HG03571 (cell line): ENCODE measurements around the gene BACE1.
"Not testable (repeated sequence)": the region's sequence is repeated elsewhere in the genome, so short reads cannot be mapped to it uniquely, and the experiment has no call there.

Experiments
- ATAC-seq: cut with Tn5 transposase; IDR thresholded peaks from one replicate; pipeline ENCODE4 v1.9.1; 2021; ENCODE audit not compliant: unreplicated experiment

BACE1 gene

DNA sequence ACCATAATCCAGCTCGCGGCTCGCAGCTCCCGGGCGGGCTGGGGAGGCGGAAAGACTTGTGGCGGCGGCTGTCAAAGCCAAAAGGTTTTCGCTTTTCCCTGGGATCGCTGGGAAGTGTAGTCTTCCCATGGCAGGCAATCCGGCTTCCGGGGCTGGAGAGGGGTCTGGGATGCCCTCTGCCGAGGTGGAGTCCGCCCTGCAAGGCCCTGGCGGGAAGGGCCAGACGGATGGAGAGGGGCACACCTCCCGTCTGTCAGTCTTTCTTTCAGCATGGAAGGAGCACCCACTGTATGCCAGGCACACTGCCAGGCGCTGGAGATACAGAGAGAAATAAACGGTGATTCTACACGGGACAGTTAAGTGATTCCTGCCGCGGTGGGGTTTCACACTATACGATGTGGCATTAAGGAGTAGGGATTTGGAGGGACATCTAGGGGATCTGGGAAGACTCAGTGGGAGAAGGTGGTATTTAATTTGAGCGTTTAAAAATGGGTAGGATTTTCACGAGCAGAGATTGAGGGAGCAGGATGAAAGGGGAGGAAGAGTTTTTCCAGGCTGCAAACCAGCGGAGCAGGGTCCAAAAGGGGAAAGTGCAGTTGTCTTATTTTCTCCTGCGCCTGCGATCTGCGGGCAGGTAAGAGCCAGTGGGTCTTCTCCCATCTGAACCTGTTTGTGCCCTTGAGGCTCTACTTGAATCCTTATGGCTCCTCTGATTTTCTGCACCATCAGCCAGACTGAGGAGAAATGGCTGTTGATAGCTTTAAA, at the start of gene BACE1:
TSS of gene BACE1 (minus strand) at position 60 of the 765 bp plus-strand sequence. CDS start 461 bp downstream, outside the sequence.
- ATAC-seq: no peak

DNA sequence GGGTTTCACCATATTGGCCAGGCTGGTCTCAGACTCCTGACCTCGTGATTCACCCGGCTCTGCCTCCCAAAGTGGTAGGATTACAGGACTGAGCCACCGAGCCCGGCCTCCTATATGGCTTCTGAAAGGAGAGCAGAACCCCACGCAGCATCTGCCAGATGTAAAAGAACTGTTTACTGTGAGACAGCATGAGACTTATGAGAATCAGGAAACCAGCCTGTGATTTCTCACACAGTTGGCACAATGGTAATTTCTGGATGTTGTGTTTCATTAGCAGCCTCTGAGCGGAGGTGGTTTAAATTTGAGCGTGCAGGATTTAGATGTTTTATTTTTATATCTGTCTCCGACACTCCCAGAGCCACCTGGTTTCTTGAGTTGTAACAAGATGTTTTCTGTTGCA, 45.4 kb upstream of the BACE1 start:
- no peak for ATAC-seq

DNA sequence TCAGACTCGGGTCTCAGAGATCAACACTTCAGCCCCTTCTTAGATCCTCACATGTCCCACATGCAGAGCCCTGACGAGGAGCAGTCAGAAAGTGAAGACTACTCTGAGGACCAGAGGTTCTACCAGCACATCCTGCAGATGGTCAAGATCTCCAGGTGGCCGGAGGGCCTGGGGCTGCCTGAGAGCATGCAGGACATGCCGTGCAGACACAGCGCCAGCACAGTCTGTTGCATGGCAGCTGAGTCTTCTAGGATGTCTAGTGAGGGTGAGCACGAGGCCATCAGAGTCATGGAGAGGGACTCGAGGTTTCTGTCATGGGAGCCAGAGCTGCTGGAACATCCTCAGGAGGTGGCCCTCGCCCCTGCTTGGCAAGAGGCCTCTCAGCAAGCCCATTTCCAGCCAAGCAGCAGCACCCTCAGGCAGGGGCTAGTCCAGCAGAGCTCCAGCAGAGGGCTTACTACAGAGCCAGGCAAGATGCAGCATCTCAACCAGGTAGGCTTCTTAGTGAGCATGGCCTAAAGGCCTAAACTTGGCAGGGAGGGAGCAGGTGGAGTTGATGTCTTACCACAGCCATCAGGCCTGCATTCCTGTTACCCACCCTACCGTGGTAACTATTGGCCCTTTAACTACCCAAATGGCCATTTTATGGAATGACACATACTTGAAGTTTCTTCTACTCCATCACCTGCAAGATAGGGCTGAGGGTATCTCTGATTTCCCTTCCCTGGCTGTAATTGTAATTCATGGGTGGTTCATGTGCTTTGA, 40.3 kb upstream of the BACE1 start:
- ATAC-seq: no peak

DNA sequence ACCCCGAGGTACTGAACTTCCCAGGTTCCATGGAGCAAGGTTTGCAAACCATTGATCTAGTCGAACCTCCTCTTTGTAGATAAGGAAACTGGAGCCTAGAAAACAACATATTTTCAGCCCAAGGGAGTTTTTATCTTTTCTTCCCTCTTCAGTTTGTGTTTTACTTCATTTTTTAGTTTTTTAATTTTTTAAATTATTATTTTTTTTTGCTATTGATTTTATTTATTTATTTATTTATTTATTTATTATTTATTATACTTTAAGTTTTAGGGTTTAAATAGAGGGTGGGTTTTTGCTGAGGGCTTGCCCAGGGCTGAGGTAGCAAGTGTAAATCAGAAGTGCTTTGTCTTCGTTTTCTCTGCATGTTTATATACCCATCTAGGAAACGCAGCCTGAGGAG, 38.5 kb upstream of the BACE1 start:
- ATAC-seq: no peak

DNA sequence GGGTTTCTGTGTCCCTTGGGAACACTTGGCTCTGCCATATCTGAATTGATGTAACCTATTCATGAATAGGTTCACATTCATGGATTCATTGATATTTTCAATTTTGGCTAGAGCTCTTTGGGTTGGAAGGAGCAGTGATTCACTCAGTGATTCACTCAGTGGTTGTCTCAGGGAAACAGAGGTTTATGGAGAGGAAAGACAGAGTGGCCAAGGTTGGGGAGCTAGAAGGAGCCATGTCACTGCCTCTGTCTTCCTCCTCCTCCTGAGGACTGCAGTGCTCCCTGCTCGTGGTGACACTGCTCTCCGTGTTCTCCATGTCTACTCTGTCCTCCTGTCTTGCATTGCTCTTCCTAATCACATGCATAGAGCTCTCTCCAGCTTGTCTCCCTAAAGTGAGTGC, 29.0 kb upstream of the BACE1 start:
- no peak for ATAC-seq

DNA sequence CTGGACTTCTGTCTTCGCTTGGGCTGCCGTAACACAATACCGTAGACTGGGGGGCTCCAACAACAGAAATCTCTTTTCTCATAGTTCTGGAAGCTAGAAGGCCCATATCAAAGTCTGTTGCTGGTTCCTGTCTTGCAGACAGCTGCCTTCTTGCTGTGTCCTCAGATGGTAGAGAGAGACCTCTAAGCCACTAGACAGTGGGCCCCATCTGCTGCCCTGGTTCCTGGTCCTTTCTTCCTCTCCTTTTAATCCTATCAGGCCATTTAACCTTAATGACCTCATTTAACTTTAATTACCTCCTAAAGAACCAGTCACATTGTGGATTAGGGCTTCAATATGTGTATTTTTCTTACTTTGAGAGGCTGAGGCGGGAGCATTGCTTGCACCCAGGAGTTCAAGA, 21.0 kb upstream of the BACE1 start:
- ATAC-seq: no peak

DNA sequence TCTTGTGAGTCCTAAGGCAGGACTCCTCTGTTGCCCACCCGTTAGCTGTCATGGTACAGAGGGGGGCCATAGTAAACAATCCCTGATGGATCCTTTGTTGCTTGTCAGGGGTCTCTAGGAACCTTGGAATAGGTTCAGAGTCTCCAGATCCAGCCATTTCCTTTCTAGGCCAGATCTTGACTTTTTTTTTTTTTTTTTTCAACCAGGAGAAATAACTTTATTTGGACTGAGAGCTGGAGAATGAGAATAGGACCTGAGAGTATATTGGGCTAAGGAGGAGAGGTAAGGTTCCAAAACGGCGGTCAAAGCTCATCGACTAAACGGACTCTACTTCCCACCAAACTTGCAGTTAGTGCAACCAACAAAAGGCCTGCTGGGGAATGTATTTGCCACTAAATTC, 19.3 kb upstream of the BACE1 start:
- ATAC-seq: no peak

DNA sequence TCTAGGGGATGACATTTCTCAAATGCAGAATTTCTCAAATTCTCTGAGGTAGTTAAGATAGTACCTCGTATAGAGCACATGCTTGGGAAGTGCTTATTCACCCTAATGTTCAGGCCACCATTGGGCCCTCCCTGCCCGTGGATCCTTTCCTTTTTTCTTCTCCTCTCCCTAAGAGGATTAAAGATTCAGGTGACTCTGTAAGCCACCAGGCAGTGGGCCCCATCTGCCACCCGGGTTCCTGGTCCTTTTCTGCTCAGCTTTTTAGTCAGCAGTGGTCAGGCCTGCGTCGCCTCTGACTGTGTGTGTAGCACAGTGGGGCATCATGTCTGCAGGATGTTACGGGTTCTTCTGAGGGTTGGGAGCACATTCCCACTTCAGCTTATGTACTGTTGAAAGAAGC, 18.8 kb upstream of the BACE1 start:
- no peak for ATAC-seq

DNA sequence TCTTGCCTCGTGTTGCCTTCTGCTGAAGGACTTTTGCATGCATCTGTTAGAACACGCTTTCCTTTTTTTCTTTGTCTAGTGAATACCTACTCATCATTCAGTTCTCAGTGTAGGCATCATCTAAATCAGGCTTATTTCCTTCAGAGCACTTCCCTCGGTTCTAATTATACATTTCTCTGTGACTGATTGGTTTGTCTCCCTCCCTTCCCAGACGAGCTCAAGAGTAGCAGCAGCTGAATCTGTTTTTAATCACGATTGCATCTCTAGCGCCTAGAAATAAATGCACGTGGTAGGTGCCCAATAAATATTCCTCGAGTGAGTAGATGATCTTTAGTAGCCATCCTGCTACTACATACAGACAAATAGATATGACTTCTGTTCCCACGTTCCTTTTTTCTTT, 17.9 kb upstream of the BACE1 start:
- ATAC-seq: no peak

DNA sequence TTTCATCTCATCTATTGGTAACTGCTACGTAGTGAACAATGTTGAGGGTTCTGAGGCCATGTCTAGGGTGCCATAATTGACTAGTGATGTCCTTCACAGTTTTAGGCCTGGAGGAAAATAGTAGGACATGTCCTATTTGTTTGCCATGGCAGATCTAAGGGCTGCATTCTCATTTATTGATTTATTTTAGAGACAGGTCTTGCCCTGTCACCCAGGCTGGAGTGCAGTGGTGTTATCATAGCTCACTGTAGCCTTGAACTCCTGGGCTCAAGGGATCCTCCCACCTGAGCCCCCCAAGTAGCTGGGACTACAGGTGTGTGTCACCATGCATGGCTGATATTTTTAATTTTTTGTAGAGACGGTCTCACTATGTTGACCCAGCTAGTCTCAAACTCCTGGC, 16.8 kb upstream of the BACE1 start:
- ATAC-seq: no peak

DNA sequence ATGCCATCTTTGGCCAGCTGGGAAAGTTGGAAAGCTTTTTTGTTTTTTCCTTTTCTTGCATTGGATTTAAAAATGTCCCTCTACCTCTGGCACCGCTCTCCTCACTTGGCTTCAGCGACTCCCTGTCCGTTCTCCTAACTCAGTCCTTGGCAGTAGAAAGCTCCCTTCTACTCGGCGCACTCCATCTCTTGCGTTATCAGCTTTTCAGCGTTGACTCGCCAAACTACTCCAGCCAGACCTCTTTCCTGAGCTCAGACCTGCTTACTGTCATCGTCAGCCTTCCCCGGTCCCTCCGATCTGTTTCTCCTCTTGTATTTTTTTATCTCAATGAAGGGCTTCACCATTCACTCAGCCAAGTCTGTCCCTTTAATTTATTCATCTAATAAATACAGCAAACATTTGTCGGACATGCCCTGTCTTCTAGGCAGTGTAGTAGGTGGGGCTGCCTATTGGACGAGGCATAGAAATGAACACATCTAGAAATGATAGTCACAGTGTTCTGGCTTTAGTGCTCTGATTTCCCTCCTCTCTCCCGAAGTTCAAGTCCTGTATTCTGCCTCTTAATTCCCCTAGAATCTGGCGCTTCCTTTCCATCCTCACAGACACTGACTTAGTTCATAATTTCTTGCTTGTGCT, 12.4 kb upstream of the BACE1 start:
- ATAC-seq: no peak

DNA sequence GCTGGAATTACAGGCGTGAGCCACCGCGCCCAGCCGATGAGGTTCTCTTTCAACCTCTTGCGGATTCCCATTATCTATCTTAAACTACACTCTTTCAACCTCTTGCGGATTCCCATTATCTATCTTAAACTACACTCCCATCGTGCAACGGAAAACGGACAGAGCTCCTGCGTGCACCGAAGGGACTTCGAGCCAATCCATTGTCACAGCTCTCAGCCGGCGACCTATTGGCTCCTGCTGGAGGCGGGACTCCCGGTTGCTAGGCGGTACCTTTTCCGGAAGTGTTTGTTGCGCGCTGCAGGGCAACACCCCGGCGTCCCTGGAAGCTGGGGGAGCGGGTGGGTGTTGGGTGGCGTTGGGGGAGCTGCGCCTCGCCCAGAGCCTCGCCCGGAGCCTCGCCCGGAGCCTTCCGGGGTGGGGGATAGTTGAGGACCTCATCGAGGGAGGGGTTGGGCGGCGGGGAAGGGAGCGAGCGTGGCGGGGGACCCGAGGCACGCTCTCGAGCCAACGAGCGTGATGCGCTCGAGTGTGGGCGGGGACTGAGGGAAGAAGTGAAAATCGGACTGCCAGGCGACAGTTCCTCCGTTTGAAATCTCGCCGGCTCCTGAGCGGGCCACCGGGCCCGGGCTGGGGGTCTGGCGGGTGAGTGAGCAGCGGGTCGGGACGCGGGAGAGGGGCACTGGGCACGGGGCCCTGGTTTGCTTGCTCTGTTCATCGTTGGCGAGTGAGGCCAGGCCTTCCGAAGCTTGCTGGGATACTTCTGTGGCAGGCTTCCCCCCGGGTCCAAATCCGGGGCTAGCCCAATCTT, 11.7 kb upstream of the BACE1 start, which contains the start of gene CEP164:
TSS of gene CEP164 (plus strand) at position 288 of the 808 bp plus-strand sequence. CDS start 10,733 bp downstream, outside the sequence.
- ATAC-seq: peak; percentile 93

DNA sequence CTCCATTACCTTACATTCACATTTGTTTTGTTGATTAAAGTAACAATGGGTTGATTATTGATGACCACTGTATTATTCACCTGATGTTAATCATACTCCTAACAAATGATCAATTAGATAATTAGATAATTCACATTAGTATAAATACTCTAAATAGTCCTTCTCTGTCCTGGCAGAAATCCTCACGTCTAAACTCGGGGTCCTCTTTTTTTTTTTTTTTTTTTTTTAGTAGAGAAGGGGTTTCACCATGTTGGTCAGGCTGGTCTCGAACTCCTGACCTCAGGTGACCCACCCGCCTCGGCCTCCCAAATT, 11.2 kb upstream of the BACE1 start:
- ATAC-seq: not testable (repeated sequence)

DNA sequence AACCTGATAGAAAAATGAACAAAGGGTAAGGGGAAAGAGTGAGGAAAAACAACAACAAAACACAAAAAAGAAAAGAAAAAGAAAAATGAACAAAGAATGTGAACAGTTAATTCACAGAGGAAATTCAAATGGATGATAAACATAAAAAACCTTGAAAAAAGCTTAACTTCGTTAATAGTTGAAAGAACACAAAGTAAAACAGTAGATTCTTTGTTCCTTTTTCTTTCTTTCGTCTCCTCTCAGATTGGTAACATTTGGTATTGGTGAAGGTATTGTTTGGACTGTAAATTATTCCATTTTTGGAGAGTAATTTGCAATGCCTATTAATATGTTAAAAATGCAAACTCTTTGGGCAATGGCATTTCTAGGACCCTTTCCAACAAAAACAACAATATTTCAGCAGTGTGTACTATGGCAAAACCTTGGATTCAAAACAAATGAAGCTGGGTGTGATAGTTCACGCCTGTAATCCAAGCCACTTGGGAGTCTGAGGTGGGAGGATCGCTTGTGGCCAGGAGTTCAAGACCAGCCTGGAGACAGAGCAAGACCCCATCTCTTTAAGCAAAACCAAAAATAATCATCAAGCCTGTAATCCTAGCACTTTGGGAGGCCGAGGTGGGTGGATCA, 3.3 kb upstream of the BACE1 start:
- no peak for ATAC-seq

DNA sequence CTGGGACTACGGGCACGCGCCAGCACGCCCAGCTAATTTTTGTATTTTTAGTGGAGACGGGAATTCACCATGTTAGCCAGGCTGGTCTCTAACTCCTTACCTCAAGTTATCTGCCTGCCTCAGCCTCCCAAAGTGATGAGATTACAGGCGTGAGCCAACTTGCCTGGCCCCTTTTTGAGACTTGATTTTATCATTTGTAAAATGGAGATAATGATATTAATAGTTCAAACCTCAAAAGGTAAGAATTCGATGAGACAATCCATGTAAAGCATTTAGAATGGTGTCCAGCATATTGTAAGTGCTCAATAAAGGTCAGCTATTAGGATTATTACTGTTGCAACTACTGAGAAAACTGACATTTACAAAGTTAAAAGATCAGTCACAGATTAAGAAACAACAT, 2.7 kb upstream of the BACE1 start:
- no peak for ATAC-seq

DNA sequence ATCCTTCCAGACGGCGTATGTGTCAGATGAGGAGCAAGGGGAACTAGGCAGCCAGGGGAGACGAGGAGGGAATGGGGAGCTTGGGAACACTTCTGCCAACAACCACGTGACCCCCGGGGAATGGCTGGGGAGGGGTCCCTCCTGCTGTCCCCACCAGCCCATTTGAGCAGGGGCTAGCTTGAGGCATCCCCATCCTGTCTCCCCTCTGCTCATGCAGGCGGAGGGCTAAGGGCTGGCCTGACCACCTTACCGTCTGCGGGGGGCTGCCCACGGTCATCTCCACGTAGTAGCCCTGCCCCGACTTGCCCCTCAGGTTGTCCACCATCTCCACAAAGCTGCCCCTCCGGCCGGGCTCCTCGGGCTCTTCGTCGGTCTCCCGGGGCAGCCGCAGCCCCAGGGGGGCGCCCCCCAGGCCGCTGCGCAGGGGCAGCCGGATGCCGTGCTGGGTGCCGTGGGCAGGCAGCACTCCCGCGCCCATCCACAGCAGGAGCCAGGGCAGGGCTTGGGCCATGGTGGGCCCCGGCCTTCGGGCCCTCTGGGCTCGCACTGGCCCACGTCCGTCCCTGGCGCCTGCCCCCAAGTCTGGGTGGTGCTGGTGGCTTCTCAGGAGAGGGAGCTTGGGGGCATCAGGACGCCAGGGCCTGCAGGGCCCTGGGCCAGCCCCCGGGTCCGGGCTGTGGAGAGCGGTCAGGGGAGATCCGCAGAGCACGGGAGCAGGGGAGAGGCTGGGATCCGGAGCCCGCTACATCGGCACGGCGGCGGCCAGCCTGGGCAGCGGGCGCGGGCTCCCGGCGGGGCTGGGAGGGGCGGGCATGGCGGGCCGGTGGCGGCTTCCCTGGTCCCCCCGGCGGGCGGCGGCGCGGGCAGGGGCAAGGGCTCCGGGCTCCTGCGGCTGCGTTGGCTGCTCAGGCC, 515 bp downstream of the BACE1 start:
- no peak for ATAC-seq

DNA sequence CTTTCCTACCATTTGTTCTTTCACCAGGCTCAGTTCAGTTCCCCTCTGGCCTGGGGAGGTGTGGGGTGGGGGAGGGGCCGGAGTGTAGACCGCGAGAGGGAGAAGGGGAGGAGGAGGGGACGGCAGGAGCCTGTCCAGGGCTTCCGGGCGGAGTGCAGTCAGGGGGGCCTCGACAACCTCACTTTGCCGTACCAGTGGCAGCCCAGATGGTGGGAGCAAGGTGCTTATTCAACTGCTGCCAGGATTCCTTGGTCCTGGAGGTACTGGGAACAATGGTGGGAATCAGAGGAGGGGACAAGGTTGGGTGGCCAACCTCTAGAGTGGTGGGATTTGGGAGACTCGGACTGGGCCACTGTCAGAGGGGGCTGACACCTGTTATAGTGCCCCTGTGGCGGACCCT, 1.2 kb downstream of the BACE1 start:
- no peak for ATAC-seq

DNA sequence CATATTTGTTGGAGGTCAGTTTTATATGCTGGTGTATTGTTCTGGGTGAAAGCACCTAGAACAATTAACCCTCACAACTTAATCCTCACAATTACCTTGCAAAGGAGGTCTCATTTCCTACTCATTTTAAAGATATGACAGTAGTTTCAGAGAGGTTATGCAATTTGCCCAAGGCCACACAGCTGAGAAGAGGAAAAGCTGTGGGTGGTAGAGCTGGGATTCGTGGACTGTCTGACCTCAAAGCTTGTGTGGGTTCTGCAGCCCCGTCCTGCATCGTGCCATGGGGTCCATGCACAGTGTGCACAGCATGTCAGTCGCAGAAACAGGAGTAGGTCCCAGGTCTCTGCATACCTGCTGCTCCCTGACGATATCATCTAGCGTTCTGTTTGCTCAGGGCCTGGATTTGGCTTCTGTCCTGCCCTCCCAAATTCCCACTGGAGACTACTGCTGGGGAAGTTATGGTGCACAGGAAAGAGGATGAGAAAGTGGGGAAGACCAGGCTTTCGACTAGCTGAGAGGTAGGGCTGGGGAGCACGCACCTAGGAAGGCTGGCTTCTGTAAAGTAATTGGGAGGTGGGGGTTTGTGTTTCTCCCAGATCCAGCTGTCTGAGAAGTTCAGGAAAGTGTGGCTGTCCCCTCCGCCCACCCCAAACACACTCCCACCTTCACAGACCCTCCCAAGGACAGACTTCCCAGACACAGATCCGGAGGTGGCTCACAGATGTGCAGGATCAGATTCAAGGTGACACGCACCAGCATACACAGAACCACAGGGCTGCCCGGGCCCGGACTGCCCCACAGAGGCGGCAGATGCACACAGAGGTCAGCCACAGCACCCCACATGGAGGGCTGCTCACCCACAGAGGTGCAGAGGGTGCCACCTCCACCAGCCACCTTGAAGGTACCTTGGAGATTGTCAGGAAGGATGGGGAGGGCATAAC, 2.0 kb downstream of the BACE1 start:
- no peak for ATAC-seq

DNA sequence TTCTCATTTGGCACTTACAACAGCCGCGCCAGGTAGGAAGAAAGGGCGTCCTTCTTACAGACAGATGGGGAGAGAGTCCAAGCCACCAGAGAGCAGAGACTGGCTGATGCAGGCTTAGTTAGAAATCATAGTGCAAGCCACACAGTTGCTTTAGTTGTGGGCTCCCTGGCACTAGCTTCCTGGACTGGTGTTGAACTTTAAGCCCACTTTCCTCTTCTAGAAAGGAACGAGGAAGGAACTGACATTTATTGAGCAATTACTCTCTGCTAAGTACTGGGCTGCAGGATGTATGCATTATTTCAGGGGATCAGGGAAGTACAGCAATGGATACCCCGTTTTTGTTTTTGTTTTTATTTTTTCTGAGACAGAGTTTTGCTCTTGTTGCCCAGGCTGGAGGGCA, 3.0 kb downstream of the BACE1 start:
- no peak for ATAC-seq
